ENCODE results near the gene NR5A1.

The NR5A1 gene

DNA sequence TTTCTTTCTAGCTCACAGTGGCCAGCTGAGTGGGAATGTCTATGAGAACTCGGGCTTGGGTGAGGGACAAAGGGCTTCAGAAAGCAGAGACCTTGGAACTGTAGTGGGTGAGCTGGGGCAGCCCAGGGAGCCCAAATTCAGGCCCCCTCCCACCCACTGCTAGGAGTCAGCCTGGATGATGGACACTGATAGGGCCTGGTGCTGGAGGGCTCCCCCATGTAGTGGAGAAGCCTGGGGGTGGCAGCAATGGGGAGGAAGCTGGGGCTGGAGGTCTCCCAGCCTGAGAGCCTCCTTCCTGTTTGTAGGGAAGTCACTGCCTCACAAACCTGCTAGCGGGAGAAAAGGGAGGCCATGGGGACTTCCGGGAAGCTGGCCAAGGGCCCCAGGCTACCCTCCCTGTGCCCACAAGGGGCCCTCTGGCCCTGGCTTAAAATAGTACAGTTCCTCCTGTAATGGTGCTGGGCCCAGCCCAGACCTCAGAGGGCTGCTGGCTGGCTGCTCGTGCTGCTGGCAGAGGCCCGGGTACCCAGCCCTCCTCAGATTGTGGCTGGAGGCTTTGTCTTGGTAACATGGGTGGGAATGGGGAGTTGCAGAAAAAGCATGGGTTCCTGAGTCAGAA, 6.3 kb upstream of the NR5A1 start:
- no peak for DNase-seq

- DNase-seq, result no peak
Observed at GRCh38 chr9:124512806-124513204, 5.6 kb upstream of the NR5A1 start.

- no peak for DNase-seq
Observed at GRCh38 chr9:124511891-124512805, 4.9 kb upstream of the NR5A1 start.

DNA sequence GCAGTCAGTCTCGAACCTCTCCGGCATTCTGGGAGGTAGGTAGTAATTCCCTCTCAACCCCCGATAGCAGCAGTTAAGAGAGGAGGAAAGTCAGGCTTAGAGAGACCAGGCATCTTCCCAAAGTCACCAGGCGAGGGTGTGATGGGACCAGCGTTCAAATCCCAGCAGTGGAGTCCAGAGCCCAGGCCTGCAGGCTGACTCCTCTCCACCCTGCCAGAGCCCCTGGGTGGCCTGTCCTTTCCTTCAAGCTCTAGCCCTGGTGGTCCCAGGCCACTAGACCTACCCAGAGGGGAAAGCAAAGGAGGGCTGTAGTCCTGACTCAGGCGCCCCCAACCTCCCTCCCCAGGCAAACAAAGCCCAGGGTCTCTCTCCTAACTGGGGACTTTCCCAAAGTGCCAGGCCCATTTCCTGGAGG, 4.2 kb upstream of the NR5A1 start:
- no peak for DNase-seq

DNA sequence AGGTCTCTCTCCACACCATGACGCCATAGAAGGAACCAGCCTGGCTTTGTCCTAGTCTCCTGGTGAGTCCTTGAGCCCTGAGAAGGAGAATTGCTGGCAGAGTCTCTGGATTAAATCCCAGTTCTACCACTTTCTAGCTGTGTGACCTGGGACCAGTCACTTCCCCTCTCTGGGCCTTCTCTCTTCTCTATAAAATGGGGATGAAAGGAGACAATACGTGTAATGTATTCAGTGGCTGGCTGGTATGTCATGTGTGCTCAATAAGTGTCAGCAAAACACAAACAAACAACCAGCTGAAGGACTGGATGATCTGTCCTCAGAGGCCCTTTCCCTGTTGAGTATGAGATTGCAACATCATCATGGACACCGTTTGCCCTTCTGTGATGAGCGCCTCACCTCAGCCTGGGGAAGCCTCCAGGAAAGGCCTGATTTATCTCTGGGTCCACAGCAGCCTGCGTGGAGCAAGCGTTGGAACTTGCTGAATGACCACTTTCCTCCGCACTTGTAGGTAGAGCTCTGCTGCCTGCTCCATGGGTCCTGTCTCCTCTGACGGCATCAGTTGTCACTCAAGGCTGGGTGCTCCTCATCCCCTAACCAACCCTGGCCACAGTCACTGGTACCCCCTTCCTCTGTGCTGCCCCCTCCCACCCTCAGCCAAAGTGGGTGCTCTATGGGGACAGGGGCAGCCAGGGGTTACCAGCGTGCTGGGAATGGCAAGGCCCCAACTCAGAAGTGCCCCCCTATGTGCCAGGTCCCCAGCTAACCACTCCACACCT, 3.6 kb upstream of the NR5A1 start:
- no peak for DNase-seq

DNA sequence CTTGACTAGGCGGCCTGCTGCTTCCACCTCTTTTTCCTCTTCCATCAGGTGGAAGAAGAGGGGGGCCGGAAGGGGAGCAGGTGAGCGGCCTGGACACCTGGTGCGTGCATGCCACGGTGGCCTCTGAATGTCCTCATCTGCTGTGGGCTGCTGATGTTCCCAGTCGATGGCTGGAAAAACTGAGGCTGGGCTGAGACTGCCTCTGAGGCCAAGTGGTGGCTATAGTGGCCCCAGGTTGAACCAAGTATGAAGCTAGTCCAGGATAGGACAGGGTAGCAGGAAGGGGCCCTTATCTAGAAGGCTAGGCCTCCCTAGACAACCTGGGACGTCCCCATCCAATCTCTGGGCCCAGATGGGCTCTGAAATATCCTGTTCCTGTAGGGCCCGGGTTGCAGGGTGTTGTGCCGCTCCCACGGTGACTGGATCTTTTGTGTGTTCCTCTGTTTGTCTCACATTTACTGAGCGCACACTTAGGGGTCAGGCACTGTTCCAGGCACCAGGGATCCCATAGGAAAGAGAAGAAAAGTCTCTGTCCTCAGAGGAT, 753 bp upstream of the NR5A1 start:
- no peak for DNase-seq

GRCh38 chr9:124506433-124506832, 766 bp downstream of the NR5A1 start:
- no peak for DNase-seq

DNA sequence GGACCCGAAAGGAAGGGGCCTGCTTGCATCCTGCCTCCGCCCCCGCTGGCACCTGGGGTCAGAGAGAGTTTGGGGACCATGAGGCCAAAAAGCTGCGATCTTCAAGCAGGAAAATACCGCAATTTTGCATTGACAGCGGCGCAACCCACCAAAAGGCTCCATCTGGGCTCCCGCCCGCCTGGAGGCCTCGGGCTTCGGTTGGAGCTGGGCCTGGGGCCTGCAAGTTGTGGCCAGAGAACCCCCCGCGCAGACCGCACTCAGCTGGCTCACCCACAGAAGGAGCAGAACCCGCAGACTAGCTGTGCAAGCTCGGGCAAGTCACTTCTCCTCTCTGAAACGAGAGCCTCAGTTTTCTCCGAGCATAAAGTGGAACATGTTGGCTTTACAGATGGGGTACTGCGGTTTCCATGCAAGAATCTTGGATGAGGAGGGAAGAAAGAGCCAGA, 1.3 kb downstream of the NR5A1 start:
- no peak for DNase-seq

DNA sequence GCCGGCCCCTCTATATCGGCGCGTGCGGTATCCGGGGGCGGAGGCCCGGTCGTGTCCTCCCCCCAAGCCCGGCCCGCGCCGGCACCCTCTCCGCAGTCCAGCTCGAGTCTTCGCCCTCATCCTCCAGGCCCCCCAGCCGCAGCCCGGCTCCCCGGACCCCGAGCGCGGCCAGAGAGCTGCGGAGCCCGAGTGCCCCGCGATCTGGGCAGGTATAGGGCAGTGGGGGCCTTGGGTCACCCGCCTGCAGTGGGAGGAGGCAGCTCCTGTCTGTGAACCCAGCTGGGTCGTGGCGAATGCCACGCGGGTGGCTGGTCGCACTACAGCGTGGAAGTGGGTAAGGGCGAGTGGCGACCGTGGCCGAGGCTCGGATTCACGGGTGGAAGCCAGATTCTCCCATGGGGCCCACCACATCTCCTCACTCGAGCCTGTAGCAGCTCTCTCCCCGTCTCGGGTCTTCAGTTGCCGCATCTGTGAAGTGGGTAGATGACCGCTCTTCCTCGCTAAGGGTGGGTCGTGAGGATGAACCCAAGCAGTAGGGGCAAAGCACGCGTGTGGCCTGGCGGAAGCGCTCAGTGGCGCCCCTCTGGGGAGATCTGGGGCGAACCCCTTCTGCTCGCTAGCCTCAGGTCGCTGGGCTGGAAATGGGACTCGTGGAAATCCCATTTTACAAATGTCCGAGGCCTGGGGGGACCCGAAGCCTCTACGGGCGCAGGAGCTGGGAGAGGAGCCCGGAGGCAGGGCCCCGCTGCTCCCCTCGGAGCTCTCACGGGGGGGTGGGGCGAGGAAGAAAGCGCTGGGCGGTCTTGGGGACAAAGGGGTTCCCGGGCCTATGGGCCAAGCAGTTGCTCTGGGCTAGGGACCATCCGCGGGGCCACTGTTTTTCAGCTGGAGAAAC, 1.9 kb downstream of the NR5A1 start:
- no peak for DNase-seq

DNA sequence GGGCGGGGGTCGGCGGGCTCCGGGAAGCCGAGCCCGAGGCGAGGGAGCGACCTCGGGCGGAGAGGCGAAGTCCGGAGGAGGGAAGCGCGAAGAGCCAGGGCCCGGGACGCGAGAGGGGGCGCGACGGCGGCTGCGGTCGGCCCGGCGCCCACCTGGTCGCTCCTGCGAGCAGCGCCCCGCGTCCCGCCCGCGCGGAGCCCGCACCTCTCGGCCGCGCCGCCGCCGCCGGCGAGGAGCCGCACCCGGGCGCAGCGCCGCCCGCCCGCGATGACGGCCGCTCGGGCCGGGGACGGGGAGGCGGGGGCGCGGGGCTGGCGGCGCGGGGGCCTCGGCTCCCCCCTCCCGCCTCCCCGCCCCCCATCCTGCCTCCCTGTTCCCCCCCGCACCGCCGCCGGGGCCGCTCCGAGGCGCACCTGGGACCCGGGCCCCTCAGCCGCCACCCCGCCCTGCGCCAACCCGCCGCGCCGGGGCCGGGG, 2.6 kb downstream of the NR5A1 start:
- DNase-seq, result no peak

GRCh38 chr9:124503713-124504529, 3.3 kb downstream of the NR5A1 start:
- no peak for DNase-seq

GRCh38 chr9:124502711-124503702, 4.2 kb downstream of the NR5A1 start:
- DNase-seq, result no peak

DNA sequence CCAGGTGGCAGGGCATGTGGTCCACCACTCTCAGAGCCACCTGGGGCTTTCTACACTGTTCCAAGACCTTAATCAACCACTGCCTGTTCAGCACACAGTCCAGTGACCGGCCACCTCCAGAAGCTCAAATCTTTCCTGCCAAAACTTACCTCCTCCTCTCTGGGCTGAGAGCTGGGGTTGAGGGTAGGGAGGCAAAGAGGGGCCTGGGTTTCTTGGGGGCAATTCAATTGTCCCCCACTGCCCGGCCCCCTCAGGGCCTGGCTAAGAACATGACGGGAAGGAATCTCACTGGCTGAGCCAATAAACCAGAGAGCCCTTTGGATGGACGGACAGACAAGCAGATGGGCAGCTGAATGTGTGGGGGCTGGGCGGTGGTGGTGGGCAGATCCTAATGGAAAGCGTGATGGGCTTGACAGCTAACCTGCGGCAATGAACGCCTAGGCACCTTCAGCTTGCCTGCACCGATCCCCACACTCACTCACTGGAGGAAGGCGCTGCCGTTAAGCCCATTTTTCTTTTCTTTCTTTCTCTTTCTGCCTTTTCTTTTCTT, 5.4 kb downstream of the NR5A1 start:
- no peak for DNase-seq

DNA sequence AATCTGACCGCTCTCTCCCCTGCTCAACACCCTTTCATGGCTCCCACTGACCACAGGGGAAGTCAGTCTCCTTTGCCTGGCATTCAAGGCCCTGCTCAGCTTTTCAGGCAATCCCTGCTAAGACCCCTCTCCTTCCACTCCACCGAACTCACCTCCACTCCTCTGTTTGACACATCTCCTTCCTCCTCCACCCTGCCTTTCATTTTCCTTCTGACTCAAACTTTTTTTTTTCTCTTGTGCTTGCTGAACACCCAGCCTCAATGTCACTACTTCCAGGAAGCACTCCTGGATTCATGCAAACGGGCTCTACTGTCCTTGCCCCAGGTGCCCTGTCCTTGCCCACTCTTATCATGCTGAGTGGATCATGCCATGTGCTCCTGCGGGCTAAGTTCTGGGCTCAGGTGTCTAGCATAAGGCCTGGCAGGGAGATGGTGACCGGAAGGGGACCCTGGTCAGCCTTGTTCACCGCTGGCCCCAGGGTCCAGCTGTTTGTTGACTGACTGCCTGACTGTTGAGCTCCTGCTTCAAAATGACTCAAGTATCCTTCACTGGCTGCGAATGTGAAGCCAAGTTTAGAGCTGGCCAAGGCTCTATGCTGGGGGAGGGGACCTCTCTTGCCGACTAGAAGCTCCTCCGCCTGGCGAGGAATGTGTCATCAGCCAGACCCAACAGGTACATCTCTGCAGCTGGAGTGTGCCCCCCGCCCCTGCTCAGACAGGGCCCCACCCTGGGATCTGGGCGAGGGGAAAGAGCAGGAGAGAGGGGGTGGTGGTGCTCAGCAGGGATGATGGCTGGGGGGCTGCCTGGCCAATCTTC, 6.2 kb downstream of the NR5A1 start:
- no peak for DNase-seq

- DNase-seq, result no peak
Observed at GRCh38 chr9:124500028-124500795, 7.0 kb downstream of the NR5A1 start.

DNA sequence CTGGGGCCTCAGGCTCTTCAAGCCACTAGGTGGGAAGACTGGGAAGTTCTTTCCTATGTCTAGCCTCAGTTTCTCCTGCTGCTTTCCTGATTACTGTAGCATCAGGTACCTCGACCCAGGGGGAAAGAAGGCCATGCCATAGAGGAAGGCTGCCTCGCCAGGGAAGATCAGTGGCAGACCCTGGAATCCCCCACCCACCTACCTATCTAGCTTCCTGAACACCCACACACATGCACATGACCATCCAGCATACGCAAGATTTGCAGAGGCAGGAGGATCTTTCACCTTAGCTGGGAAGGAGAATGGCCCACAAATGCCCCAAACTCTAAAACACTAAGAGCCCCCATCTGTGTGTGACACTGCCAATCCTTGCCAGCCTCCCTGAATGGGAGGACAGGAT, 8.0 kb downstream of the NR5A1 start:
- no peak for DNase-seq

GRCh38 chr9:124498499-124499146, 8.6 kb downstream of the NR5A1 start:
- no peak for DNase-seq
